Myocyte (in vitro differentiated cells): Measurements from ENCODE around the gene RFX6. TPM values are rescaled to one million over a fixed set of nuclear protein-coding genes. Genes with fewer than 3 reads are reported as not detected.

Experiments used
- DNase-seq: peaks from one replicate; pipeline ENCODE4 v3.0.0-alpha.2; 2012; ENCODE audit warnings: low read depth
- total RNA-seq: library from RNA; depleted of rRNA; stranded (reverse); fragments of >200 nt; gene quantifications from 2 replicates; pipeline ENCODE4 v1.2.3, GENCODE V29; 2014

Gene RFX6
- total RNA-seq, 1 donor from 2014 or later: not detected

DNA sequence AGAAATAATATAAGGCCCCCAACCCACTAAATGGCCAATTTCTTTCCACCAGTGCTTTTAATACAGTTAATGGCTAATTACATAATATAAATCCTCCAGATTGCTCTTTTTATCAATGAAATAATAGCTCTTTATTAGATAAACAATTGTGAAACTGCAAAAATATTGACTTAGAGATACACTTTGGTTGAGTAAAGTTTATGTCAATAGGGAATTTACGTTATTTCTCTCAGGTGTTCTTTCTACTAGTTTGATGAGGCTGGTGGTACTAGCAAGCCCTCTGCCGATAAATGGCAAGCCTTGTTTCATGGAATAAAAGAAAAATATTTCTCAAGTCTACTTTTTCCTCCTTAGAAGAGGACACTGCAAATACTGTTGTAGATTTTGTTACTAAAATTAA, 18.9 kb downstream of the RFX6 start:
- no peak for DNase-seq

DNA sequence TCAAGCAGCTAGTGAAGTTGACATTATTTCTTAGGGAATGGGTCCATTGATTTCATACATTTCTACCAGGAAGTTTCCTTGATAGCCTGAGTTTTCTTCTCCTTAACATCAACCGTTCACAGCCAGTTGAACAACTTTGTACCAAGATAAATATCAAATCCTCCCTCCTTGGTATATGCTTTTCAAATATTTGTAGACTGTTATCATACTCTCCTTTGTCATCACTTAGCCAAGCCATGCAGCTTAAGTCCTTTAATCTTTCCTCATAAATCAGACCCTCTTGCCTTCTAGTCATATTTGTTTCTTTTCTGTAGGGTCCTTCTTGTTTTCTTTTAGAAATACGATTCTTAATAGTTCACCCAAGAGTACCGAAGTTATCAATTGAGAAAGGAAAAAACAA, 25.6 kb downstream of the RFX6 start:
- DNase-seq: no peak

DNA sequence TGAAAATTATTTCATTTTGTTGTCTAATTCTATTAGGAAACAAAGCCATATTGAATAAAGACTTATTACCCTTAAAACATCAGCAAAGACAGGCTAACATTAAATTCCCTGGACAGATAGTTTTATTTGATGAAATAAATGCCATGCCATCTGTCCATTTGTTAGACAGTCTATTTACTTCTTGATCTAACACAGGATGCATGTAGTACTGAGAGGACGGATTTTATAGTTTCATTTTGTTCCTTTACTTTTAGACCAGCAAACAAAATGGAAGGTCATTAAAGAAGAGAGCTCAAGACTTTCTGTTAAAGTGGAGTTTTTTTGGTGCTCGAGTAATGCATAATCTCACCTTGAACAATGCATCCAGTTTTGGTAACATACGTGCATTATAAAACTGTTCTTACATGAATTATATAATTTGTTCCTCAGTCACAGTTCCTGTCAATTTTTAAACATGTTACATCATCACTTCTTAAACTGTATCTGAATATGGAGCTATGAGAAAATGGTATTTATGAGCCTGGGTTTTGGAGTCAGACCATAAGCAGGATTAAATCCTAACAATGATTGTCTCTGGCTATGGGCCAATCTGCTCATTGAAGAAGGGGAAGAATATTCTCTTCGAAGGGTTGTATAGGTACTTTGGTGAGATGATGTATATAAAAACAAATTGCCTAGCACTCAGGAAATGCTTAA, 46.0 kb downstream of the RFX6 start:
- no peak for DNase-seq

DNA sequence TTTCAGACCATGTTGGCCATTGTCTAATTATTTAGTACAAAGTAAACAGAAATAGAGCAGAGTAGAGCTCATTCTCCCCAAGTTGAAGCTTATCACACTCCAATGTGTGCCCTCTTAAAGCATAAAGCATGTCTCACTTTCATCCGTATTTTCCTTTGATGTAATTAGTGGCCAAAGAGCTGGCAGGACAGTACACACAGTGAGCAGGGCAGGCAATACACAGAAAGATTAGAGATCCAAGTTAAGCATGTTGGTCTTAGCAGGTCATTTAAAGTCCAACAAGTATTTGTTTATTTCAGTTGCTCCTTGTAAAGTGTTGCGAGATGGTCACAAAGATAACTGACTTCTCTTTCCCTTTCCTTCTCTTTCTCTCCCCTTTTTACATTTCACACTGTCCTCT, 47.2 kb downstream of the RFX6 start:
- DNase-seq: no peak

DNA sequence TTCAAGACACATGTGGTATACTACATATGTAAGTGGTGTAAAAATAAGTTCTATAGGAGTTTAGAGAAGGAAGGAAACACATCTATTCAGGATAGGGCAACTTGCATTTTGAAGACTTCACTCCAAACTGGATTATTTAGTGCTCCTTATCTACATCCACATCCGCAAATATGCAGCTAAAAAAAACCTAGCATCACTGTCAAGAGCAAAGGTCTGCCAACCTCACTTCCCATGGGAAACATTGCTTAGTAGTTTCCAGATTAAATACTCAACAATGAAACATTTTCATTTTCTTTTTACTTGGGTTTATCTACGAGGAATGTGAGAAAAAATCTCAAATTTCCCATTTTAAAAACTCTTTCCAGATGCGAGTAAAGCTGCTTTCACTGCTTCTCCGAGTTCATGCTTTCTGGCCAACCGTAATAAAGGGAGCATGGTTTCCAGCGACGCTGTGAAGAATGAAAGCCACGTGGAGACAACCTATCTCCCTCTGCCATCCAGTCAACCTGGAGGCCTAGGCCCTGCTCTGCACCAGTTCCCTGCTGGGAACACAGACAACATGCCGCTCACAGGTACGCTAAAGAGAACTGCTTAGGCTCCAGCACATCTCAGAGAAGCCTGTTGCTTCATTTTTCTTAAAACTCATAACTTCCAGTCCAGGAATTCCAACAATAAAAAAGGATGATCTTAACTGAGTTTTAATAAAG, 48.2 kb downstream of the RFX6 start:
- no peak for DNase-seq

DNA sequence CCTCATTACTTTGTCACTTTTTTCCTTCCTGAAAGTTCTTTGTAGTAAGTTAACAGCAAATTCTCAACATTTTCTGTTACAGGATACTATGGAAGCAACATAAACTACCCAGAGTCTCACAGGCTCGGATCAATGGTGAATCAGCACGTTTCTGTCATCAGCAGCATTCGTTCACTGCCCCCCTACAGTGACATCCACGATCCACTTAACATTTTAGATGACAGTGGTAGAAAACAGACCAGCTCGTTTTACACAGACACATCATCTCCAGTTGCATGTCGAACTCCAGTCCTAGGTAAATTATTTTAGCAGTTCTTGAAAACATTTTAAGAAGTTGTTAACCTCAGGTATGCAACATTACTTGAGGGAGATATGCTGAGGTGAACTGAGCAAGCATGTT, 51.6 kb downstream of the RFX6 start:
- DNase-seq: no peak

DNA sequence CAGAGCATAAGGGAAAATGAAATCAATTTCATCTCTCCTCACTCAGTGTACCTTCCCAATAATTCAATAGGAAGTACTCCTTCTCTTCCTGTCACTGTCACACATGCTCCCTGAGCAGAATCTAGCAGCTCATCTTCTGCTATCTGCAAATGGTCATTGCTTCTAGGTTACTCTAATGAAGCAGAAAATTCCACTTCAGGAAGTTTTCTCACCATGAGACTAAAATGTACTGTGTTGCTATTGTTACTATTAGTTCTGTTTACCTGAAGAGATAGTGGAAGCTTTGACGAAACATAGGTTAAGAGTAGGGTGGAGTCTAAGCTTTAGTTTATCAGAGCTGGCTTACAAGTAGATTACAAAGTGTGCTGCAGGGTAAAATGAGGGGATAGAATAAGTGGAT, 52.8 kb downstream of the RFX6 start:
- no peak for DNase-seq

DNA sequence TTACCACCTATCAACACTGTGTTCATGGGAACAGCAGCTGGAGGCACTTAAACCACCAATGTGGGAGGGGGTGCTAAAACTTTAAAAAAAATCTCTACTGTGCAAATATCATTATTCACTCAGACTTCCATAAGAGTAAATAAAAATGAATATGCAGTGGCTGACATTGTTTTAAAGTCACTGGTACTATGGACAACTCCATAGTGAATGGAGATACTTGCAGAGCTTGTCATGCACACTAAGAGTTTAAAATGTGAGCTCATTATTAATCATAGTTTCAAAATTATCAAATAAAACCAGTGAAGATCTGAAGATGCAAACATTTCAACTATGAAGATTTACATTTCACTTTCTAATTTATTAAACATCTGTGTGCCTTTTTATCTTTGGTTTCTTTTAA, 54.4 kb downstream of the RFX6 start:
- no peak for DNase-seq

DNA sequence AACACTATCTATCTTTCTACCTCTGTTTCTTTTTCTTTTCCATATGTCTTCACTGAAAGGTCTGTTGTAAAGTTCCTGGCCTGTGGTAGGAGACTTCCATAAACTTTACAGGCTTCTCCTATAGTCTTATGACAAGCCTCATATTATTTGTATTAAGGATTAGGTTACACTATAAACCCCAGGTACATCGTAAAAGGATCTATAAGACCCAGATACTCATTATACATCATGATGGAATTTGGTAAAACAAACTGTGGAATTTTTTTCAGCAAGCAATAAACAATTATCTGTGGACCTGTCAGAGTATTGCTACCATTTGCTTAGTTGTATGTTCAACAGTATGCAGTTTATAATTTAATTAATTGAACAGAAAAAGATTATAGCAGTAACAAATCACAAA, 55.5 kb downstream of the RFX6 start:
- DNase-seq: no peak

DNA sequence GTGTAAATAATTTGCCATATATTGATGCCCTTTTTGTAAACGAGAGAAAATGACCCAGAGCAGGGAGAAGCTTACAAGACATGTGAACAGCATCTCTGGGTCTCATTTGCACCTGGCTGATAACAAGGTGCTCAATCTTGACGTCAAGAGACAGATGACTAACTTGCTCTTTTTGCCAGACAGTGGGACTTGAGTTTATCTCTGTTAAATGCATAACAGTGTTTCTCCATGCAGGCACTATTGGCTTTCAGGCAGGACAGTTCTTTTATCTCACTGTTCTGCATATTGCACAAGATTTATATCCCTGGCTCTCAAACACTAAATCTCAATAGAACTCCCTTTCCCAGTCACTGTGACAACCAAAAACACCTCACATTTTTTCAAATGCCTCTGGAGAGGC, 56.4 kb downstream of the RFX6 start:
- no peak for DNase-seq

DNA sequence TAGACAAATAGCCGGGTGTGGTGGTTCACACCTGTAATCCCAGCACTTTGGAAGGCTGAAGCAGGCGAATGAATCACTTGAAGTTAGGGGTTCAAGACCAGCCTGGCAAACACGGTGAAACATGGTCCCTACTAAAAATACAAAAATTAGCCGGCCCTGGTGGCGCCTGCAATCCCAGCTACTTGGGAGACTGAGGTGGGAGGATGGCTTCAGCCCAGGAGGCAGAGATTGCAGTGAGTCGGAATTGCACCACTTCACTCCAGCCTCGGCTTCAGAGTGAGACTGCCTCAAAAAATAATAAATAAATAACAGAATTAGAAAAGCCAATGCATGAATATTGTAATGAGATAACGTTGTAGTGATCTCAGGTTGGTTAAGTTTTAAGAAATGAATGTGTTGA, 61.3 kb downstream of the RFX6 start:
- no peak for DNase-seq

DNA sequence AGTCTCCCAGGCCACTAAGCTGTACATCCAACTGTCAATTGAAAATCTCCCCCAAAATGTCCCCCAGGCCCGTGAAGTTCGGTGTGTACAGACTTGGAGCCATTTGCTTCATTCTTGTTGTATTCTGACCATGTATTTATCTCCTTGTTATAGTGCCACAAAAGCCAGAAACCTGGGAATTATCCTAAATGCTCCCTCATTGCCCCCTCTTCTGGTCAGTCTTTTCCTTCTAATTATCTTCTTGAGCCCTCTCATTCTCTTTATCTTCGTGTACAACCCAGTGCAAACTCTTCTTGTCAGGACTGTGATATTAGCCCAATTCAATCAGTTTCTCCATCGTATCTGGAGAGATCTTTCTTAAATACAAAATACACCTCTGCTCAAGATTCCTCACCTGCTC, 64.7 kb downstream of the RFX6 start:
- no peak for DNase-seq

DNA sequence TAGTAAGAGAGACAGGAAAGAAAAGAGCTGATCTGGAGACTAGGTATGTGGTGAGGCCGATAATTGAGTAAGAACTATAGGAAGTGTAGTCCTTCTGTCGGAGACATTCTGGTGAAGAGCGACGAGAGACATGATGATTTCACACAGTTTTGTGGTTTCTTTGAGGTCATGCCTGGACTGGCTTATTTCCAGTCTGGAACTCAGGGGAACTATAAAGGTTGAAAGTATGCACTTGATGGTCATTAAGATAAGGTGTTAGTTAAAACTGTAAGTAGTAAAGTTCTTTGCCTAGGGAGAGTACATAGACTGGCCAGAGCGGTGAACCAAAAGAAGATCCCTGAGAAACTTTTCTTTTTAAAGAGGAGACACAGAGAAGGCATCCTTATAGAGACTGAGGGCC, 68.8 kb downstream of the RFX6 start:
- DNase-seq: no peak

DNA sequence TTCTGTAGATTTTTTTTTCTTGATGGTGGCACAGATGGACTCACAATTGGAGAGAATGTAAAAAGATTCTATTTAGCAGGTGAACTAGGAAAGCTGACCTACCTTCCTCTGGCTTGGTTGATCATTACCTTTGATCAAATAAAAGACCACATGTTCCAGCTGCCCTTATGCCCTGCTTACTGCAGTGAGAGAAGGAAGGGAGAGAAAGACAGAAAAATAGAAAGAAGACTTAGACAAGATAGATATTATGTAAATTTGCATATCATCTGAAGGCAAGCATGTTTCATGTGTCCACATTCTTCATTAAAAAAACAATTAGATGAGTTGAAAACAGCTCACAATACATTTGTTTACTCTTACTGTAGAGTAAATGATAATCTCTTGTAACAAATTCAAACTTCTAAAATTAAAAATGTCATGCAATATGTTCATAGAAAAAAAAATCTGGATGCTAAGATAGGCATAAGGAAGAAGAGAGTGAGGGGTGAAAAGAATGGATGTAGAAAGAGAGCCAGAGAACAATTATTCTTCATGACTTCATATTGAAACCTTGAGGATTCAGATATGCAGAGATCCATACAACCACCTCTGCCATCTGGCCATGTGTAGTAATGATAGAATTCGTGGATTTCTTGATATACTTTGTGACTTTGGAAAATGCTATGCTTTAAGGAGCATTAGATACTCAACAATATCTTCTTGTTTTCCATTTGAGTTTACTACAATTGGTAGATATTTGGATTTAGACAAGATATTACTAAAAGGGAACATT, 71.7 kb downstream of the RFX6 start:
- no peak for DNase-seq

DNA sequence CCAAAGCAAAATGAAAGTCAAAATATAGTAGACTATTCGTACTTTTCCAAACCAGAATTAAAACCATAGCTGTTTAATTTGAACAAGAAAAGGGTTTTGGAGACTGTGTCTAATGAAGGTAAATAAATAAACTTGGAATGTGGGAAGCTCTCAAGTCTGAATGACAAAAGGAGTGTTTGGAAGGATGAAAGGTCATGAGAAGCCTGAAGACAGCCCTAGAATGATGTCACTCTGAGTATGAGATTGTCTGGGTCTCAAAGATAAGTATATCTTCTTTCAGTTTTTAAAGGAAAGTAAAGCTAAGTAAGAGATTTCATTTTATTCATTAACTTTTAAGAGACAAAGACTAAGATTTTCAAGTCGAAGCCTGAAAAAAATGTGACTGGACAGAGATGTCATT, 72.9 kb downstream of the RFX6 start:
- DNase-seq: no peak

DNA sequence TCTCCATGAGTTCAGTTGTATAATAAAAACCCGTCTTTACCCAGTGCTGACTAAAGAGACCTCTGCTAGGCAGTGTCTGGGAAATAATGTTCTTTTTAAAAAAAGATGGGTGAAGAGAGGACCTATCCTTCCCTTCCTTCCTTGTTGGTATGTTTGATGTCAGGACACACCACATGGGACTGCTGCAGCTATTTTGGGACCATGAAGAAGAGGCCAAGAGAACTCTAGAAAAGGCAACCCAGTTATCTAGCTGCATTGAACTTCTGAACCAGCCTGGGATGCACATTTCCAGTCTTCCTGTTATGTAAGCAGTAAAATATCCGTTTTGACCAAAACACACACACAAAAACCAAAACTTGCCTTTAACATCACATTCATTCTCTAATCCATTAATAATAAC, 77.3 kb downstream of the RFX6 start:
- no peak for DNase-seq

DNA sequence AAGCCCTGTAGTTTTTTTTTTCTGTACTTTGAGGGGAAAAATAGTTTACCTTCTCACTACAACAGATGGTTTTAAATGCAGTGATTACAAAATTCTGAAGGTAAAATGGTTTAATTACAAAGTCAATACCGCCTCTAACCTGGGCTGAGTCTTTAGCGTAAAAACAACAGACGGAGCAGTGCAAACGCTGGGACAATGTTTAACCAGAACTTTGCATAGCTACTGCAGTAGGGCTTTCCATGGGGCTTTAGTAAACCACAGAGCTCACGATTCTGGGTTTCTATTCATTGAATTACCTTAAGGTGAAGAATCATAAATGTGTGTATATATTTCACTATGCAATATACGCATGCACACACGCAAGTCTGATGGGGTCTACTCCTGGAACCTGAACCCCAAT, 77.9 kb downstream of the RFX6 start:
- DNase-seq: no peak

DNA sequence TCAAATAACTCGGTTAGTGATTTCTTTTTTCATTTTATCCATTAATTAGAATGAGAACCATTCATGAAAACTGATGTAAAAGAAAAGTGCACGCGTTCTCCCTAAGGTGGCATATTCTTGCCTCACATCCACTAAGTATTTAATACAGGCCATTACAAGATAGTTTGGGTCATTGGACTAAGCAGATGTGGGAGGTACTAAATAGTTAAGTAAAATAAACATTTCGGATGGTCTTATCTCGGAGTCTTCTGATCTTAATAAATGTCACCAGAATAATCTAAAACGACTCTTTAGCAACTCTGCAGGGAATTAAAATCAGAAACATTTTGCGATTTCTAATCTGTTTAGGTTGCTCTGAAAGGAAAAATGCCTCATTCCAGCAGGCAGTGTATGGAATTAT, 78.7 kb downstream of the RFX6 start:
- no peak for DNase-seq

DNA sequence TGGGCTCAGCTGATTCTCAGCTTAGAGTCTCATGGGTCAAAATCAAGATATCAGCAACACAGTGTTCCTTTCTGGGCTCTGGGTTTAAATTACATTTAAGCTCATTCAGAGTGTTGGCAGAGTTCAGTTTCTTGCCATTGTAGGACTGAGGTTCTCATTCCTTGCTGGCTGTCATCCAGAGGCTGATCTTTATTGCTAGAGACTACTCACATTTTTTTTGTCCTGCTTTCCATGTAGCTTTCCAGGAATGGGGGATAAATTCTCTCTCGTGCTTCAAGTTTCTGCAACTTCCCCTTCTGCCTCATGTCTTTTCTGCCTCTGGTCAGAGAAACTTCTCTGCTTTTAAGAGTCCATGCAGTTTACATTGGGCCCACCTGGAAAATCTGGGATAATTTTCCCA, 86.9 kb downstream of the RFX6 start:
- DNase-seq: no peak

DNA sequence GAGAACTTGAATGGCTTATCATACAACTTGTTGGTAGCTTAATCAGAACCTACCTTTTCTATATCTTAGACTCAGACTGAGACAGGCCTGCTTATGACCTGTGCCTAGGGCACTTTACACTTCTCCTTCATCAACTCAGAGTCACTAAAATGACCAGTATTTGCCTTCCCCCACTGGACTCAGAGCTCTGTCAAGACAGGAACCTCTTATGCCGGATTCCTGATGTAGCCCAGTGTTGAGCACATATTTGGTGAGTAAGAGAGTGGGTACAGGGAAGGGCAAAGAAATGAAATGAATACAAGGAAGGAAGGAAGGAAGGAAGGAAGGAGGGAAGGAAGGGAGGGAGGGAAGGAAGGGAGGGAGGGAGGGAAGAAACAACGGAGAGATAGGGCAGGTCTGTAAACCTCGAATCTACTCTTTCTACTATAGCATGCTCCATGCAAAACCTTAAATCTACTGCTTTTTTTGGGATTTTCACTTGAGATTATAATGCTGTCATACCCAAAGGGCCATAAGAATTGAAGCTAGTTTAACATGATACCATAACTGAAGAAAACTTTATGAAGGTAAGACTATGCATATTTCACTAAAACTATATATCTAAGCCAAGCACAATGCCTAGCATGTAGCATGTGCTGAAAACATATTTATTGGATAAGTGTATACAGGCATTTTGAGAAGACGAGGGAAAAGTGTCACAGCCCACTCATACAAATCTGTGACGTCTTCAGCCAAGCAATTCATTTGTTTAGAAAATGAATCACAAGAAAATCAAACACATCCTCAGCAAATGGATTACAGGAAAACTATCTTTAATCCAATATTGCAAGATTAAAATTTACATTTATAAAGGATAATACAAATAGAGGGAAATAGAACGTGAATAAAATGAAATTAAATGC, 89.9 kb downstream of the RFX6 start:
- no peak for DNase-seq

DNA sequence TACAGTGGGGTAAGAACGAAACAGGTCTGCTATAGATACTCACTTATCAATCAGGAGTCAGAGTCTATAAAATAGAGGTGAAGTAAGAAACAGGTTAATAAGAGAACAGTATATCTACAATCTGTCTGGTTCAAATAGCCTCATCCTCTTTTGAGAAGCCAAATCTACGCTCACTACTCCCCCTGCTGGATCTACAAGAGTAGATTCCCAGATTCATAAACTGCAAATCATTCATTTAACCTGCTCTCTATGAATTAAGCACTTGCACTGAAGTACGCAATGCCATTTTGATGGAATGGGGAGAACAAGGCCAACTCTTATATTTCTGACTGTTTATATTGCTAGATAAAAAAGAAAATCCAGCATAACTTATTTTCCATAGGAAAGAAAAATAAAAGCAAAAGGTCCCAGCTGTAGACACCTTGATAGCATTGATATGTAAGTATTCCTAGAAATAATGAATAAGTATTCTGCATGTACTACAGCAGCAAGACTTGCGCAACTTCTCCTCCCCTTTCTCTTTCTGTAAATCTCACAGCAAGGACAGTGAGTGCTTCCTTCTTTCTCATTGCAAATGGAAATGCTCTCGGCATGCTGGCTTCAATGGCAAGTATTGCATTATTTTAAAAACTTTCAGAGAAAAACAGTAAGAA, 92.3 kb downstream of the RFX6 start:
- DNase-seq: peak; percentile 73
